SW480 (cell line): ENCODE results near the gene PACS2.

ENCODE experiments used
- DNase-seq: peaks from one replicate; pipeline ENCODE4 v3.0.0-alpha.2; 2016; ENCODE audit warnings: low spot score

Gene PACS2

DNA sequence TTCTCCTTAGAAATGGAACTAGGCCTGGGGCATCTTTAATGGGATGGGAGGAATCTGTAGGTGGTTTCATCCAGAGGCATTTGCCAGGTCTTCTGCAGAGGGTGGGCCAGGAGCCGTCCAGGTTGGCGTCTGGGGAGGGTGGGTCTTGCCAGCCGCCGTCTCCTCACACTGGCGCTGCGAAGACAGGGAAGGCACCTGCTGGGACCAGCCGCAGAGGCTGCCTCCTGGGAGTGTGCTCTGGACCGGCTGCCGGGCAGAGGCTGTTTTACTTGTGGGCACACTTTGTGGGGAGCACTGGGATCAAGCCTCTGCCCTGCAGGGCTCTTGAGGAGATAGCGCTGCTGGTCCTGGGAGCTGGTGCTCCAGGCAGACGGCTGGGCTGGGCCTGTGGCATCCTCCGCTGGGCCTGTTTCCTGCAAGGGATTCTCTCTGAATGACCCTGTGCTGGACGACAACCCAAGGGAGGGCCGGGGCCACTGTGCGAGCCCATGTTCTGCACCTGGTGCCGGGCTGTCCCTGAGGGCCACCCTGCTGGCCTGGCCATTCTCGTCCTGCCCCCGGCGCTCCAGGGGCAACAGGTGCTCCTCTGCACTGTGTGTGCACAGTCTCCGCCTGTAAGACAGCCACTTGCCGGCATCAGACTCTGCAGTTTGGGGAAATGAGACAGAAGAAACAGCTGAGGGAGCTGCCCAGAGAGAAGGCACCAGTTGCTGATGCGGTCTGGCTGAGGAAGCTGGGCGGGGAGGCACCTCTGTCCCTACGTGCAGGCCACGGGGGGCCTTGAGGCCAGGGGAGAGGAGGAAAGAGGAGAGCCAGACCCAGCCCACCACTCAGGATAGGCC lies 73.8 kb downstream of the PACS2 start:
- DNase-seq, result no peak

DNA sequence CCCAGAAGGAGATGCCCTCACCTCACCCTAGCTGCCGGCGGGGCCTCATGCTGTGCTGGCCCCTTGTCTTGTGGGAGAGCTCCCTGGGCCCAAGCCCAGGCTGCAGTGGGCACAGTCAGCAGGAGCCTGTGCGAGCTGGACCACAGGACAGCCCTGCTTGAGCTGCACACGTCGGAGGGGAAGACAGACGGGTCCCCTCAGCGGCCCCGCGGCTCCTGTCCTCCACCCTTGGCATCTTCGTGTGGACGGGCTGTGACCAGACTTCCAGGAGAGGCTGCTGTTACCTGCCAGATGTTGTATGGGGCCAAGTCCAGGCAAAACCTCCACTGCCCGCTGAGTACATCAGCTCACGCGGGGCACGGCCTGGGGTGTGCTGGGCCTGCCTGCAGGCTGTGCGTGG lies 74.4 kb downstream of the PACS2 start:
- DNase-seq, result no peak

DNA sequence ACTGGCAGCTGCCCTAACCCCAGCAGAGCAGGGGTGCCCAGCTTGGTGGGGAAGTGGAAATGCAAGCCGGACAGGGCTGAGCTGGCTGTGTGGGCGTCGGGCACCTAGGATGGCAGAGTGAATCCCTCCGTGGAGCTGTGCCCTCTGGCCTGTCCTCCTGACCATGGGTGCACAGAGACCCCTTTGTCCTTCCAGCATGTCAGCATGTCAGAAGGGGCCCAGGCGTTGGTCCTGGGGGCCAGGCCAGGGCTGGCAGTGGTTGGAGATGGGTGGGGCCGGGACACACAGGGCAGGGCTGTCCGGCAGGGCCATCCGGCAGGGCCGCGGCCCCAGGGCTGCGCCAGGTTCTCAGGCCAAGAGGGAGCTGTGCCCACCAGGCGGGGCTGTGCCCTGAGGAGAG lies 75.0 kb downstream of the PACS2 start:
- no peak for DNase-seq

DNA sequence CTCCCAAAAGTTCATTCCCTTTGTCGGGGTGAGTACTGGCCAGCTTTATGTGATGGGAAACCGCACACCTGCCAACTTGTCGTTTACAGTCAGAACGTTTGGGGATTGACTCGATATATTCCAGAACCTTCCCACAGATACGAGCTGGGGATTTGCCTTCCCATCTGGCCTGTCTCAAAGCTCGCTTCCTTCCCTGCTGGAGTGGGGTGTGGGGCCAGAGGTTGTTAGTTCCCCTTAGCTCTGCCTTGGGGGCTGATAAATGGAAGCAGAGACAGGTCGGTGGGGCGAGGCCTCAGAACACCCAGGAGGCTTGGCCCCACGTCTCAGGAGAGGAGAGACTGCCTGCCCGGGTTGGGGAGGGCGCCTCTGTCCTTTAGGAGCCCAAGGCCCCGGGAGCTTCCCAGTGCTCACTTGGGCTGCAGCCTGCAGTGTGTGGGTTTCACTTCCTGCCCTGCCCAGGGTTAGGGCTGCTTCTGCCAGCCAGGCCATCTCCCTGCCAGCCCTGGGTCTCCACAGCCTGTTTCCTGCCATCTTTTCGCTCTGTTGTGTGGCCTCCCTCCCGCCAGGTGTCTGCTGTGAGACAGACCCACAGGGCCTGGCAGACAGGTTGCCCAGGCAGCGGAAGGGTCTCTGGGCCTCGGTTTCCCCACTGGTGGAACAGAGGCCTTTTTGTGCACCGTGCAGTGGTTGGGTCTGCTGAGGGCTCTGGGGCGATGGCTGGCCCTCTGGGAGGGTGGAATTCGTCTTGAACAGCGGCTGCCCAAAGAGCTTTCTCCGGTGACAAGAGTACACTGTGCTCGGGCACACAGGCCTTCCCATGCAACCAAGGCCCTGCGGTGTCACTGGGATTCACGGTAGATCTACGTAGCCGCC lies 75.7 kb downstream of the PACS2 start:
- no peak for DNase-seq

DNA sequence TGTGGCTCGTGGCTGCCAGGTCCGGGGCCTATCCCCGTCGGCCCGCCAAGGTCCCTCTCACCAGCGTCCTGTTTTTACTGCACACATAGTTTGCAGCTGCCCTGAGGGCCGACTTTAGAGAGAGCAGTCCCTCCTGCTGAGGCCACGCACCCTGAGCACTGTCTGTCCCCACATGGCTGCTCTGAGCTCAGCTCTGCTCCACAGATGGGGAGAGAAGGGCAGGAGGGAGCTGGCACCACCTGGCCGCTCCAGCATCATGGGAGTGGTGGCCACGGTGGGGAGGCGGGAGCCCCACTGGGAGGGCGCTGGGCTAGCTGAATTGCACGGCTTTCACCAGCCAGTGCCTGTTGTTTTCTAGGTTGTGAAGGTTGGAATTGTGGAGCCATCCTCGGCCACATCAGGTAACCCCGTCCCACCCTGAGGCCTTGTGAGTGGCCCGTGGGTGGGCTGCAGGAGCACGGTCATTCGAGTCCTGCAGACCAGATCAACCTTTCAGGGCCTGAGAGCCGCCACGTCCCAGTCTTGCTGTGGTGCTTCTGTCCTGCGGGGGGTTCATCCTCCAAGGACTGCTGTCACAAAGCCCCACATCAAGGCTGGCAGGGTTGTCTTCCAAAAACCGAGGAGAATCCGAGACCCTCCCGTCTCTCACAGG lies 76.4 kb downstream of the PACS2 start:
- DNase-seq, result no peak

DNA sequence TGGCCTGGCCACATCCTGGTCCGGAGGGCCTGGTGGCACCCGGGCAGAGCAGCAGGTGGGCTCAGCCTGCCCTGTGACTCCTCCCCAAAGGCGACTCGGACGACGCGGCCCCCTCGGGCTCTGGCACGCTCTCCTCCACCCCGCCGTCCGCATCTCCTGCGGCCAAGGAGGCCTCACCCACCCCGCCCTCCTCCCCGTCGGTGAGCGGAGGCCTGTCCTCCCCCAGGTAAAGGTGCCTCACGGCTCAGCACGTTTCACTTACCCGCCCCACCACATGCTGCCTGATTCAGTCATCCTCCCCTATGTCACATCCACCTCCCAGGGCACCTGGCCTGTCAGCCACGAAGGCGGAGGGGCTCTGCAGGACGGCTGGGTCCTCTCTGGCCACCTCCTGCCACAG lies 77.0 kb downstream of the PACS2 start:
- DNase-seq, result no peak

DNA sequence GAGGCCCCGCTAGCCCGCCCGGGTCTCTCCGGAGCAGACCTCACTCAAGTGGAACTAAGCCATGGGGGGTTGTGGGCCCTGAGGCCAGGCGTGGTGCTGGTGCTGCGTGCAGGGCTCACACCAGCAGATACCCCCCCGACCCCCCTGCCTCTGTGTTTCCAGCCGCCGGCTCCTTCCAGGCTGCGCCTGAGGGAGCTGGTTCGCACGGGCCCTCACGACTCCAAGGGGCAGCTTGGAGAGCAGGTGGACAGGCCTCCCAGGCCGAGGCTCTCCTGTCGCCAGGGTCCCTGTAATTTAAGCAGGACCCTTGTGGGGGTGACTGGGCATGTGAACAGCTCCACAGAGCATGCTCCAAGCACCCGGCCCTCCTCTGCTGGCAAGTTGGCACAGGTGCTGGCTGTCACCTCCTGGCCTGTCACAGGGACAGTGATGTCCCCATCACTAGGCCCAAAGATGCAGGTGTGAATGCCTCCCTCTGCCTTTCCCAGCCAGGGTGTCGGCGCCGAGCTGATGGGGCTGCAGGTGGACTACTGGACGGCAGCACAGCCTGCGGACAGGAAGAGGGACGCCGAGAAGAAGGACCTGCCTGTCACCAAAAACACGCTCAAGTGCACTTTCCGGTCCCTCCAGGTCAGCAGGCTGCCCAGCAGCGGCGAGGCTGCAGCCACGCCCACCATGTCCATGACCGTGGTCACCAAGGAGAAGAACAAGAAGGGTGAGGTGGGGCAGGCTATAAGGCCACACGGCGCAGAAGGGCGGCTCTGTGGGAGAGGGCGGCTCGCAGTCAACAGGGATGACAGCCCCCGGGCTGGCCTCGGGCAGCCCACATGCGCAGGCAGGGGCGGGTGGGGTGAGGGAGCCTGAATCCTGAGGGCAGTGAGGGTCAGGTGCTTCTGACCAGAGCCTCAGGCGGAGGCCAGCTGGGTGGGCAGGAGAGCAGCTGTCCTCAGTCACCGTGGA lies 77.9 kb downstream of the PACS2 start:
- no peak for DNase-seq

DNA sequence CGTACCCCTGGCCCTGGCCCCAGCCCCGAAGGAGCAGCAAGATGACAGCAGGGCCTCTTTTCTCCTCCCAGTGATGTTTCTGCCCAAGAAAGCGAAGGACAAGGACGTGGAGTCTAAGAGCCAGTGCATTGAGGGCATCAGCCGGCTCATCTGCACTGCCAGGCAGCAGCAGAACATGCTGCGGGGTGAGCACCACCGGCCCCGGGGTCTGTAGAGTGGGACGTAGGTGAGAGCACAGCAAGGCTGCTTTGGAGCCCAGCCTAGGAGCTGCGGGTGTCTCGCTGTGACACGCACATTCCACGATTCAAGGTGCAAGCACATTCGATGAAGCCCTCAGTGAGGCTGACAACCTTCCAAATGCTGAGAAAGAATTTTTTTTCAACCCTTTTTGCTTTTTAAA lies 78.6 kb downstream of the PACS2 start:
- no peak for DNase-seq

DNA sequence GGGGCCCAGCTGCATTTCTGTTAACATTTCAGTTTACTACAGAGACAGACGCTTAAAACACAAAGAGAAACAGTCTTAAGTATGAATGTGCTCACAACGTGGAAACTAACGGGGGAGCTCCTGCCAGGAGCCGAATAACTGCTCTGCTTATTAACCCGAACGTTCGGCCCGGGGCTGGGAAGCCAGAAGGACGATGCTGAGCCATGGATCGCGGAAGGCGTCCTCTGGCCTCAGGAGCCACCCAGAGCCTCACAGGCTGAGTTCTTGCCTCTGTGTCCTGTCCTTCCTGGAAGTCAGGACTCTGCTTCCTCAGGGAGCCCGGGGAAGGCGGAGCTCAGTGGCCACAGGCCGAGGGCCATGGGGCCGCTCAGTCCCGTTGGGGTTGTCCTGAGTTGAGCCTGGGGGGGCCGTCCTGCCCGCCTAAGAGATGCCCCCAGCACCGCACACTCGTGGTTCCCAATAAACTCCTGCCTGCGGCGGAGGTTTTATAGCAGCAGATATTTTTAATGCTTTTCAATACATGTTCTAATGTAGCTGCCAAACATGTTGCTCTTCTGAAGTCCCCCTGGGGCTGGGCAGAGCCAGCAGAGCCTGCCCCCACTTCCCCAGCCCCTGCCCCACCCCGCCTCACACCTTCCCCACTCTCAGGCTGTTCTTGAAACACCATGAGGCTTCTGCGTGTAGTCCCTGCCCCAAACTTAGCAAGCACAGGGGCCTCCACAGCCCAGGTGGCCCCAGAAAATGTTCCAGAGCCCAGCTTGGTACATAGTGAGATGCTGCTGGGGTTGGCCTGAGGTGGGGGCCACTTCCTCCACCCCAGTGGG lies 80.4 kb downstream of the PACS2 start:
- DNase-seq, result no peak

DNA sequence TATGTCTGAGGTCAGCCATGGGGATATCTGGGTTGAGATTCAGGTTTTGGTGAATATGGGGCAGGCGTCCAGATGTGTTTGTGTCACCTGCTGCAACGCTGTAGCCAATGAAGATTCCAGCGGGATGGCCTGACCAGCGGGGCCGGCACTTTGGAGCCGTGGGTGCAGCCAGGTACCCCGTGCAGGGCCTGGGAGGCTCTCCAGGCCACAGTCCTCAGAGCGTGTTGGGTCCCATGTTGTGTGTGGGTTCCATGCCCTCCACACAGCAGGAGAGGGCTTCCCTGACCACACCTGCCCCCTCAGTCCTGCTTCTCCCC lies 80.9 kb downstream of the PACS2 start:
- no peak for DNase-seq

DNA sequence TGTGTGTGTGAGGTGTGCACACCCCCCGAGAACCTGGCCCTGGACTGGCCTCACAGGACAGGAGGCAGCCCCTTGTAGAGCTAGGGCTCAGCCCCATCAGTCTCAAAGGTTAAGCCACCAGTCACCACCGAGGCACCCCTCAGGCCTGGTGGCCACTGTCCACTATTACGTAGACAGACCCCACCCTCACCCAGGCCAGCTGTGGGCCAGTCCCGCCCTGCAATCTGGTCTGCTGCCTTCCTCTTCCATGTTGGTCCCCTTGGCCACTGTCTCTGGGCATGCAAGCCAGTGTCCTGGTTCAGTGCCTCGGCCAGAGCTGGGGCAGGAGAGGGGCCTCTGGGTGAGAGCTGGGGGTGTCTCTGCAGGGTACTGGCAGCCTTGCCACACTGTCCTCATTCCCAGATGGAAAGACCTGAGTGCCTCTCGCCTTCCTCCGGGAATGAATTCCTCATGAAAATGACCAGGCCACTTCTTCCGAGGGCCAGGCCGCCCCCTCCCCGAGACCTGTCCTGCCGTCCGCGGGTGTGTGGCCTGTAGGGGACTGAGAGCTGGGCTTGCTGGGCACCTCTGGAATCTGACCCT lies 82.9 kb downstream of the PACS2 start:
- DNase-seq, result no peak

DNA sequence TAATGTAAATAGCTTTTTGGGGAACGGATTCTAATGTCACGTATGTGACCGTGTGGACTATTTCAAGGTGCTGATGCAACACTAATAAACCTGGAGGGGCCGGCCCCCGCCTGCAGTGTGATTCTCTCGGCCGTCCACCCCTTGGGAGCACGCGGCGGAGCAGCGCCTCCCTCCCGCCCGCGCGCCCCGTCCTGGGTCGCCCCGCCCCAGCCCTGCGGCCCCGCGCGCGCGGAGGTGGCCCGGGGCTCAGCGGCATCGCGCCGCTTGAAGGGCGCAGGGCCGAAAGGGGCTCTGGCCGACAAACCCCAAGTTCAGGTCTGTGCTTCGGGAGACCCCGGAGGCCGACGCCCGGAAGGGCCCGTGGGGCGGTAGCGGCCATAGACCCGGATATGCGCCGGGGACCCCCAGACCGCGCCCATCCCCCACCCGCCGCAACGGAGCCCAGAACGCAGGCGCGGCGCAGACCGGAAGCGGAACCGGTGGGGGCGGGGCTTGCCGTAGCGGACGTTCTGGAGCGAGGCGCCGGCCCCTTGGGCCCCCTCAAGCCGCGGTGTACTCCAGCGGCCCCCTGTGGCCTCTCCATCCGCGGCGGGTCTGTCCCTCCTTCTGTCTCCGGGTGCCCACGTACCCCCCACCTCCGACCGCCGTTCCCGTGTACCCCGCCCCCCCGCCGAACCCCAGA lies 83.6 kb downstream of the PACS2 start, which contains the start of gene TEX22:
TEX22 (plus strand) TSS at position 495 of the 682 bp plus-strand sequence. CDS start 803 bp downstream, outside the sequence.
- peak; percentile 90 for DNase-seq

DNA sequence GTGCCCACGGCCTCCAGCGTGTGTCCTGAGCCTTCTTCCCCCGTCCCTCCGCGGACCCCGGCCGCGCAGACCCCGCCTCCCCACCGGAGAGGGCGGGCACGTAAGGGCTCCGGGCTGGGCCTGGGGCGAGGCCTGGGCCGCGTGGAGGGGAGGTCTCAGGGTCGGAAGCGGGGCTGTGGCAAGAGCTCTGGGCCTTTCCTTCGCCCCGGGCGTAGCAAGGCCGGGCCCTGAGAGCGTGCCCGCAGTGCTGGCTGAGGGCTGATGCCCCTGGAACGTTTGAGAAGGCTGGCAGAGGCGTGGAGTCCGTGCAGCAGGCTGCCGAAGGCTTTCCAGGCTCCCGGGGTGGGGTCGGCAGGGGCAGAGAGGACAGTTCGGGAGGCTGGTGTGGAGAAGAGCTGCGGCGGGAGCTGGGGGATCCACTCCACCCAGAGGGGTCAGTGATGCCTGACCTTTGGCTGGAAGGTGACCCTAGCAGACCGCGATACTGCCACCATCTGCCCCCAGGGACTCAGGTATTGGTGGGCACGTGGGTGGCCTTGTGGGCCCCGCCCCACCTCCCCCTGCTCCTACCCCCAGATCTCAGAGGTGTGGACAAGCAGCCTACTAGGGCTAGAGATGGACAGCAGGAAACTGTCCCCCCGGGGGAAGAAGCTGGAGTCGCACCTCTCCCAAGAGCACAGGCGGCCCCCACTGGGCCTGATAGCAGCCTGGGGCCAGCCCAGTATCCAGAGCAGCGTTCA lies 84.3 kb downstream of the PACS2 start:
- peak; percentile 42 for DNase-seq

DNA sequence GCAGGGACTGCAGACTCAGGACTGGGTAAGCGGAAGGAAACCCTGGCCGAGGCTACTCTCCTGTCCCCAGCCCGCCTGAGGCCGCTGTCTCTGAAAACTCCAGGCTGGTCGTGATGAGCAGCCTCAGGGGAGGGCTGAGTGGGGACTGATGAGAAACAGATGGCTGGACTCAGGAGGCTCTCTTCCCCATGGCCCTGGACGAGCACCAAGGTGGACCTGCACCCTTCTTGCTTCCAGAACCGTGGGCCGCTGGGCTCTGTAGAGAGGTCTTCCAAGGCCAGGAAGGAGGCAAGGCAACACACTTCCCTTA lies 84.9 kb downstream of the PACS2 start:
- DNase-seq, result no peak

DNA sequence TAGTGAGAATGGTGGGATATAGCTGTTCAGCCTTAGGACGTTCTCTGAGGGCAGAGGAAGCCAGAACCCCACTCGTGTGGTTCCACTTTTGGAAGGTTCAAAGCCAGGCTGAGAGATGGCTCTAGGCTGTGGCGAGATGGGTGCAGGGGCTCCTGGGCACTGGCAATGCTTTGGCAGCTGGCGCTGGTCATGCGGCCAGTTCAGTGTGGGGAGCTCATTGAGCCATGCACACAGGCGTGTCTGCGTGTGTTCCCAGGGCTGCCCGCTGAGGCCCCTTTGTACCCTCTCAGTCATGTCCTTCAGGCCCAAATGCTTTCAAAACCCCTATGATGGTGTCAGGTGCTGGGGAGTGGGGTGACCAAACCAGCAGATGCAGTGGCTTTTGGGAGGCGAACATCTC lies 85.5 kb downstream of the PACS2 start:
- no peak for DNase-seq

DNA sequence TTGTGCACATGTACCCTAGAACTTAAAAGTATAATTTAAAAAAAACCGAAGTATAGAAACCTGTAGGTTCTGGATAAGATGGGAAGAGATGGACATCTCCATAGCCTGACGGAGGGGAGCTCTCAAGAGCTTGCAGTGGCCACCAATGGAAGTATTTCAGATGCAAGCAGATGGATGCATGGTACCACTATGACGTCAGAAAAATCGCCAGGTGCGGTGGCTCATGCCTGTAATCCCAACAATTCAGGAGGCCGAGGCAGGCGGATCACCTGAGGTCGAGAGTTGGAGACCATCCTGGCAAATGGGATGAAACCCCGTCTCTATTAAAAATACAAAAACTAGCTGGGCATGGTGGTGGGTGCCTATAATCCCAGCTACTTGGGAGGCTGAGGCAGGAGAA lies 87.2 kb downstream of the PACS2 start:
- DNase-seq, result no peak

DNA sequence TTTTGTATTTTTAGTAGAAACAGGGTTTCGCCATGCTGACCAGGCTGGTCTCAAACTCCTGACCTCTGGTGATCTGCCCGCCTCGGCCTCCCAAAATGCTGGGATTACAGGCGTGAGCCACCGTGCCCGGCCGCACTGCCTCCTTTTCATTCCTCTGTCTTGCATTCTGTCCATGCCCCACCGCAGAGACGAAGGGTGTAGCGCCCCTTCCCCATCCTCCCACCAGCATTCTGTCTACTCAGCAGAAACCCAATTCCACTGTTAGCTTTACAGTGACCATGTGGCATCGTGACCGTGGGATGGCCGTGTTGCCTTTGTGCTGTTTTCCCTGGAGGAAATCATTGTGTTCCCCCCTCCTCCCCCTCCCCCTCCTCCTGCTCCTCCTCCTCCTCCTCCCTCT lies 94.0 kb downstream of the PACS2 start:
- no peak for DNase-seq

DNA sequence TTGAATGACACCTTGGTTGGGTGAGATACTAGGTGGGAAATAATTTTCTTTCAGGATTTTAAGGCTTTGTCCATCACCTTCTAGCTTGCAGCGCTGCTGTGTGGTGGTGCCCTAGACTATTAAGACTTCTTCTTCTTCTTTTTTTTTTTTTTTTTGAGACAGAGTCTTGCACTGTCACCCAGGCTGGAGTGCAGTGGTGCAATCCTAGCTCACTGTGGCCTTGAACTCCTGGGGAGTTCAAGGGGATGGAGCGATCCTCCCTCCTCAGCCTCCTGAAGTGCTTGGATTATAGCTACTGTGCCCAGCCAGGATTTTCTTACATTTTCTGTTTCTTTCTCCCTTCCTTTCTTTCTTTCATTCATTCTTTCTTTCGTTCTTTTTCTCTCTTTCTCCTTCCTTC lies 94.8 kb downstream of the PACS2 start:
- DNase-seq, result no peak

DNA sequence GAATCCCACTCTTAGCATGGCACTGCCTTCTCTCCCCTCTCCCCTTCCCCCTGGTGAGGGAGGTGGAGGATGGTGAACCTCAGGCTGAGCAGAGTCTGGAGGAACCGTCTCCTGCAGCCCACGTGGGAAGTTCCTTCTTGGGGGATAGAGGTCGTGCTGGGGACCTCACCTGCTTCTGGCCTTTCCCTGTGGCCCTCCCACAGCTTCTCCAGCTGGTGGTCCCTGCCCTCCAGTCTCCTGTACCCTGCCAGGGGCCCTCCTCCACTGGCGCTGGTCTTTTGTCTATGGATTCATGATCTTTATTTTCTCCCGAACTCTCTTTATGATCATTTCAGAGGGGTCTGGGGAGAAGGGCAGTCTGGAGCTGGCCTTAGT lies 96.1 kb downstream of the PACS2 start:
- DNase-seq, result no peak
